ENCODE measurements around the gene PKNOX2. TPM values are rescaled to one million over a fixed set of nuclear protein-coding genes. Genes with fewer than 3 reads are reported as not detected.

Gene PKNOX2
- total RNA-seq, 1 donor from 2014 or later: 6.8 TPM

- H3K9me3 ChIP-seq (ENCODE audit: control insufficient read depth in 3 of 3, low read length in 3 of 3): no peaks in the 10 kb centered on the region
- H3K36me3 ChIP-seq (ENCODE audit: control insufficient read depth in 3 of 3, insufficient read depth in 3 of 3, low read length in 3 of 3): peaks cover 0 to 7% (median 1%) of the 10 kb centered on the region in 3 donors
- no peak overlapping the region for H3K4me3 ChIP-seq (ENCODE audit: low read length in 3 of 3)
- no peak overlapping the region for H3K9ac ChIP-seq (ENCODE audit: low read depth in 1 of 3, low read length in 3 of 3)
- H3K27ac ChIP-seq (ENCODE audit: low read depth, low read length): no peak overlapping the region
- peaks cover 8 to 13% (median 9%) of the 10 kb centered on the region in 3 donors for H3K4me1 ChIP-seq (ENCODE audit: control insufficient read depth in 3 of 3, insufficient read depth in 3 of 3, low read length in 3 of 3)
- no peaks in the 10 kb centered on the region for H3K27me3 ChIP-seq (ENCODE audit: control insufficient read depth in 3 of 3, insufficient read depth in 3 of 3, low read length in 3 of 3)
These were observed 170.6 kb downstream of the PKNOX2 start for GRCh38 chr11:125335106-125335505.

GRCh38 chr11:125337836-125338834 is 173.6 kb downstream of the PKNOX2 start:
- no peaks in the 10 kb centered on the region for H3K27me3 ChIP-seq (ENCODE audit: control insufficient read depth in 3 of 3, insufficient read depth in 3 of 3, low read length in 3 of 3)
- peaks cover 0 to 3% (median 0%) of the 10 kb centered on the region in 3 donors for H3K36me3 ChIP-seq (ENCODE audit: control insufficient read depth in 3 of 3, insufficient read depth in 3 of 3, low read length in 3 of 3)
- no peak overlapping the region for H3K4me3 ChIP-seq (ENCODE audit: low read length in 3 of 3)
- H3K27ac ChIP-seq (ENCODE audit: low read depth, low read length): peak overlapping the region; percentile 31
- peak overlapping the region in 2 of 3 donors; percentile 5 to 14 for H3K9ac ChIP-seq (ENCODE audit: low read depth in 1 of 3, low read length in 3 of 3)
- H3K9me3 ChIP-seq (ENCODE audit: control insufficient read depth in 3 of 3, low read length in 3 of 3): no peaks in the 10 kb centered on the region
- peaks cover 8 to 13% (median 9%) of the 10 kb centered on the region in 3 donors for H3K4me1 ChIP-seq (ENCODE audit: control insufficient read depth in 3 of 3, insufficient read depth in 3 of 3, low read length in 3 of 3)

GRCh38 chr11:125338886-125339811 is 174.6 kb downstream of the PKNOX2 start:
- Histone ChIP-seq H3K27me3 (ENCODE audit: control insufficient read depth in 3 of 3, insufficient read depth in 3 of 3, low read length in 3 of 3) (no peaks in the 10 kb centered on the region), H3K9ac (ENCODE audit: low read depth in 1 of 3, low read length in 3 of 3) (peak overlapping the region in 1 of 3 donors; percentile 5), H3K27ac (ENCODE audit: low read depth, low read length) (peak overlapping the region; percentile 31), H3K9me3 (ENCODE audit: control insufficient read depth in 3 of 3, low read length in 3 of 3) (no peaks in the 10 kb centered on the region), H3K36me3 (ENCODE audit: control insufficient read depth in 3 of 3, insufficient read depth in 3 of 3, low read length in 3 of 3) (no peaks in the 10 kb centered on the region), H3K4me1 (ENCODE audit: control insufficient read depth in 3 of 3, insufficient read depth in 3 of 3, low read length in 3 of 3) (peaks cover 10 to 21% (median 16%) of the 10 kb centered on the region in 3 donors), H3K4me3 (ENCODE audit: low read length in 3 of 3) (no peak overlapping the region)

GRCh38 chr11:125341676-125342075 is 177.1 kb downstream of the PKNOX2 start:
- Histone ChIP-seq H3K27ac (ENCODE audit: low read depth, low read length) (no peak overlapping the region), H3K4me3 (ENCODE audit: low read length in 3 of 3) (no peak overlapping the region), H3K9me3 (ENCODE audit: control insufficient read depth in 3 of 3, low read length in 3 of 3) (no peaks in the 10 kb centered on the region), H3K9ac (ENCODE audit: low read depth in 1 of 3, low read length in 3 of 3) (no peak overlapping the region), H3K27me3 (ENCODE audit: control insufficient read depth in 3 of 3, insufficient read depth in 3 of 3, low read length in 3 of 3) (no peaks in the 10 kb centered on the region), H3K36me3 (ENCODE audit: control insufficient read depth in 3 of 3, insufficient read depth in 3 of 3, low read length in 3 of 3) (no peaks in the 10 kb centered on the region), H3K4me1 (ENCODE audit: control insufficient read depth in 3 of 3, insufficient read depth in 3 of 3, low read length in 3 of 3) (peaks cover 31 to 44% (median 35%) of the 10 kb centered on the region in 3 donors)

- Histone ChIP-seq H3K36me3 (ENCODE audit: control insufficient read depth in 3 of 3, insufficient read depth in 3 of 3, low read length in 3 of 3) (no peaks in the 10 kb centered on the region), H3K27me3 (ENCODE audit: control insufficient read depth in 3 of 3, insufficient read depth in 3 of 3, low read length in 3 of 3) (no peaks in the 10 kb centered on the region), H3K9me3 (ENCODE audit: control insufficient read depth in 3 of 3, low read length in 3 of 3) (no peaks in the 10 kb centered on the region), H3K27ac (ENCODE audit: low read depth, low read length) (no peak overlapping the region), H3K4me3 (ENCODE audit: low read length in 3 of 3) (no peak overlapping the region), H3K4me1 (ENCODE audit: control insufficient read depth in 3 of 3, insufficient read depth in 3 of 3, low read length in 3 of 3) (peaks cover 31 to 46% (median 42%) of the 10 kb centered on the region in 3 donors), H3K9ac (ENCODE audit: low read depth in 1 of 3, low read length in 3 of 3) (no peak overlapping the region)
These were observed 177.9 kb downstream of the PKNOX2 start for GRCh38 chr11:125342281-125342930.

GRCh38 chr11:125343086-125343717 is 178.7 kb downstream of the PKNOX2 start:
- no peak overlapping the region for H3K9ac ChIP-seq (ENCODE audit: low read depth in 1 of 3, low read length in 3 of 3)
- H3K9me3 ChIP-seq (ENCODE audit: control insufficient read depth in 3 of 3, low read length in 3 of 3): no peaks in the 10 kb centered on the region
- no peaks in the 10 kb centered on the region for H3K27me3 ChIP-seq (ENCODE audit: control insufficient read depth in 3 of 3, insufficient read depth in 3 of 3, low read length in 3 of 3)
- no peak overlapping the region for H3K4me3 ChIP-seq (ENCODE audit: low read length in 3 of 3)
- H3K36me3 ChIP-seq (ENCODE audit: control insufficient read depth in 3 of 3, insufficient read depth in 3 of 3, low read length in 3 of 3): no peaks in the 10 kb centered on the region
- peaks cover 30 to 47% (median 44%) of the 10 kb centered on the region in 3 donors for H3K4me1 ChIP-seq (ENCODE audit: control insufficient read depth in 3 of 3, insufficient read depth in 3 of 3, low read length in 3 of 3)
- H3K27ac ChIP-seq (ENCODE audit: low read depth, low read length): no peak overlapping the region

GRCh38 chr11:125343718-125344131 is 179.2 kb downstream of the PKNOX2 start:
- H3K4me3 ChIP-seq (ENCODE audit: low read length in 3 of 3): no peak overlapping the region
- H3K9ac ChIP-seq (ENCODE audit: low read depth in 1 of 3, low read length in 3 of 3): no peak overlapping the region
- H3K27me3 ChIP-seq (ENCODE audit: control insufficient read depth in 3 of 3, insufficient read depth in 3 of 3, low read length in 3 of 3): no peaks in the 10 kb centered on the region
- H3K9me3 ChIP-seq (ENCODE audit: control insufficient read depth in 3 of 3, low read length in 3 of 3): no peaks in the 10 kb centered on the region
- H3K36me3 ChIP-seq (ENCODE audit: control insufficient read depth in 3 of 3, insufficient read depth in 3 of 3, low read length in 3 of 3): no peaks in the 10 kb centered on the region
- H3K27ac ChIP-seq (ENCODE audit: low read depth, low read length): peak overlapping the region; percentile 70
- peaks cover 25 to 47% (median 47%) of the 10 kb centered on the region in 3 donors for H3K4me1 ChIP-seq (ENCODE audit: control insufficient read depth in 3 of 3, insufficient read depth in 3 of 3, low read length in 3 of 3)

- H3K9me3 ChIP-seq (ENCODE audit: control insufficient read depth in 3 of 3, low read length in 3 of 3): no peaks in the 10 kb centered on the region
These were observed 180.4 kb downstream of the PKNOX2 start for GRCh38 chr11:125344846-125345420.

More at GRCh38 chr11:125344846-125345420, 180.4 kb downstream of the PKNOX2 start:
- Histone ChIP-seq H3K4me1 (ENCODE audit: control insufficient read depth in 3 of 3, insufficient read depth in 3 of 3, low read length in 3 of 3) (peaks cover 22 to 46% (median 43%) of the 10 kb centered on the region in 3 donors), H3K36me3 (ENCODE audit: control insufficient read depth in 3 of 3, insufficient read depth in 3 of 3, low read length in 3 of 3) (no peaks in the 10 kb centered on the region), H3K4me3 (ENCODE audit: low read length in 3 of 3) (peak overlapping the region in 1 of 3 donors; percentile 52), H3K27ac (ENCODE audit: low read depth, low read length) (peak overlapping the region; percentile 70), H3K27me3 (ENCODE audit: control insufficient read depth in 3 of 3, insufficient read depth in 3 of 3, low read length in 3 of 3) (no peaks in the 10 kb centered on the region), H3K9ac (ENCODE audit: low read depth in 1 of 3, low read length in 3 of 3) (peak overlapping the region in 1 of 3 donors; percentile 76)

Data from skeletal muscle tissue (tissue), 4 donors.